Activated CD8-positive, alpha-beta memory T cell treated with anti-CD3 and anti-CD28 coated beads, Interleukin-2, amount 50 U/mL, for 1 hour (primary cell): Measurements from ENCODE around the gene GABRG3.

Source experiments
- DNase-seq: peaks from one replicate; pipeline ENCODE4 v3.0.0-alpha.2; 2020; ENCODE audit errors: extremely low read depth

GABRG3 gene

GRCh38 chr15:27468151-27468591 lies 497.2 kb downstream of the GABRG3 start:
- no peak for DNase-seq

- no peak for DNase-seq
Measured at GRCh38 chr15:27473845-27474244, 502.9 kb downstream of the GABRG3 start.

GRCh38 chr15:27475395-27475794 lies 504.4 kb downstream of the GABRG3 start:
- DNase-seq = no peak

- DNase-seq = no peak
Measured at GRCh38 chr15:27479296-27480140, 508.5 kb downstream of the GABRG3 start.

GRCh38 chr15:27480141-27480530 lies 509.2 kb downstream of the GABRG3 start:
- DNase-seq = no peak

- DNase-seq = no peak
Measured at GRCh38 chr15:27480642-27481041, 509.7 kb downstream of the GABRG3 start.

- no peak for DNase-seq
Measured at GRCh38 chr15:27481768-27482167, 510.8 kb downstream of the GABRG3 start.

- DNase-seq = no peak
Measured at GRCh38 chr15:27482287-27482686, 511.3 kb downstream of the GABRG3 start.

GRCh38 chr15:27483124-27483523 lies 512.1 kb downstream of the GABRG3 start:
- no peak for DNase-seq

- DNase-seq = no peak
Measured at GRCh38 chr15:27485265-27485664, 514.3 kb downstream of the GABRG3 start.

- DNase-seq = no peak
Measured at GRCh38 chr15:27486051-27486450, 515.1 kb downstream of the GABRG3 start.

- DNase-seq = no peak
Measured at GRCh38 chr15:27486683-27487647, 516.0 kb downstream of the GABRG3 start.

GRCh38 chr15:27487846-27488245 lies 516.9 kb downstream of the GABRG3 start:
- no peak for DNase-seq

GRCh38 chr15:27490867-27491595 lies 520.0 kb downstream of the GABRG3 start:
- DNase-seq = no peak

GRCh38 chr15:27491666-27492621 lies 521.0 kb downstream of the GABRG3 start:
- no peak for DNase-seq

- DNase-seq = no peak
Measured at GRCh38 chr15:27495963-27496459, 525.0 kb downstream of the GABRG3 start.

GRCh38 chr15:27498700-27499099 lies 527.7 kb downstream of the GABRG3 start:
- no peak for DNase-seq

- no peak for DNase-seq
Measured at GRCh38 chr15:27499191-27499590, 528.2 kb downstream of the GABRG3 start.

GRCh38 chr15:27499719-27500118 lies 528.7 kb downstream of the GABRG3 start:
- DNase-seq = no peak

GRCh38 chr15:27500206-27500605 lies 529.2 kb downstream of the GABRG3 start:
- DNase-seq = no peak
